PFSK-1 (cell line): Measurements from ENCODE around the gene ZNF710.

Experiments
- FOXP2 ChIP-seq: optimal IDR thresholded peaks from 2 replicates; pipeline ENCODE3; 2011; ENCODE audit warnings: borderline replicate concordance, control low read depth, inconsistent platforms; ENCODE audit not compliant: insufficient read depth; ENCODE audit errors: extremely low read length, extremely low read depth
- POLR2AphosphoS5 ChIP-seq: IDR thresholded peaks from 2 replicates; pipeline ENCODE4 v1.6.1; 2012; ENCODE audit warnings: low read depth, mild to moderate bottlenecking, control low read depth, low read length, moderate library complexity
- REST ChIP-seq, 2 experiments: IDR thresholded peaks; 2 replicates each; pipeline versions ENCODE4 v1.6.1 to v1.8.0; 2011 to 2012; ENCODE audit warnings: low read depth in 2 of 2, low read length in 2 of 2, control low read depth in 1 of 2, inconsistent platforms in 1 of 2, mild to moderate bottlenecking in 1 of 2, moderate library complexity in 1 of 2; ENCODE audit not compliant: insufficient read depth in 1 of 2
- SIN3A ChIP-seq: IDR thresholded peaks from 2 replicates; pipeline ENCODE4 v1.6.1; 2012; ENCODE audit warnings: mild to moderate bottlenecking, low read length, moderate library complexity, borderline replicate concordance; ENCODE audit not compliant: insufficient read depth
- TAF1 ChIP-seq: IDR thresholded peaks from 2 replicates; pipeline ENCODE4 v1.6.1; 2012; ENCODE audit warnings: low read length, control low read depth, borderline replicate concordance; ENCODE audit not compliant: insufficient read depth

Gene ZNF710

GRCh38 chr15:90018216-90018831 lies 17.2 kb downstream of the ZNF710 start:
- TF ChIP-seq FOXP2, result no peak
- TF ChIP-seq REST (IDR thresholded peaks at IDR 0.05; ENCODE audit: insufficient read depth in 1 of 2, low read depth in 2 of 2, low read length in 2 of 2), result no peak
- no peak for TF ChIP-seq SIN3A
- TF ChIP-seq POLR2AphosphoS5, result no peak

GRCh38 chr15:90019611-90020010 lies 18.5 kb downstream of the ZNF710 start:
- TF ChIP-seq POLR2AphosphoS5, result no peak
- no peak for TF ChIP-seq FOXP2
- no peak for TF ChIP-seq SIN3A
- no peak for TF ChIP-seq REST (IDR thresholded peaks at IDR 0.05; ENCODE audit: insufficient read depth in 1 of 2, low read depth in 2 of 2, low read length in 2 of 2)
- no peak for TF ChIP-seq TAF1

GRCh38 chr15:90020021-90020735 lies 19.1 kb downstream of the ZNF710 start:
- TF ChIP-seq FOXP2 (no peak), TAF1 (no peak), REST (IDR thresholded peaks at IDR 0.05; ENCODE audit: insufficient read depth in 1 of 2, low read depth in 2 of 2, low read length in 2 of 2) (no peak), SIN3A (no peak), POLR2AphosphoS5 (no peak)

- TF ChIP-seq TAF1, result no peak
- no peak for TF ChIP-seq REST (IDR thresholded peaks at IDR 0.05; ENCODE audit: insufficient read depth in 1 of 2, low read depth in 2 of 2, low read length in 2 of 2)
- no peak for TF ChIP-seq FOXP2
These were observed 19.9 kb downstream of the ZNF710 start for GRCh38 chr15:90020936-90021507.

GRCh38 chr15:90022345-90022744 lies 21.2 kb downstream of the ZNF710 start:
- TF ChIP-seq POLR2AphosphoS5 (no peak), FOXP2 (no peak), REST (IDR thresholded peaks at IDR 0.05; ENCODE audit: insufficient read depth in 1 of 2, low read depth in 2 of 2, low read length in 2 of 2) (no peak), SIN3A (no peak), TAF1 (no peak)
